OCI-LY1 (cell line): ENCODE measurements around the gene TNS1.

Experiments used
- CTCF ChIP-seq: fragments of 200-600 bp; sonication (generic), shearing (Covaris generic); IDR thresholded peaks from 2 replicates; pipeline ENCODE4 v1.5.1; 2017; ENCODE audit warnings: mild to moderate bottlenecking, antibody characterized with exemption, low read length, moderate library complexity, mixed read lengths
- EZH2 ChIP-seq: fragments of 200-600 bp; sonication (generic), shearing (Covaris generic); IDR thresholded peaks from 2 replicates; pipeline ENCODE4 v1.8.0; 2017; ENCODE audit warnings: borderline replicate concordance, mixed run types, mild to moderate bottlenecking, antibody characterized with exemption, low read length, moderate library complexity, mixed read lengths

DNA sequence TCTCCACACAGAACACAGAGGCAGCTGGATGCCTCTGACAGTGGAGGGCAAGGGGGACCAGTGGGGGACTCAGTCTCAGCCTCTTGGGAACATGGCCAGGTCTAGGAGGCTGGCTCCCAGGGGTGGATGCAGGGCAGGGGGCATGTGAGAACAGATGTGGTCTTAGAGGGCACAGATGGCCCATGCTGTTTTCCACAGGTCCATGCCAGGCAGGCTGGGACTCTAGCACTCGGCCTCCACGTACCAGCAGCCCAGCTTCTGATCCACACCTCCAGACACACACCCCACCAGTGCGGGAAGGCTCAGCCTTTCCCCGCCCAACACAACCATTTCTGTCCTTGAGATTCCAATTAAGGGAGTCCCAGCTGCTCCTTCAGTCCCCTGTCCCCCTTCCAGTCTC lies 42.4 kb downstream of the TNS1 start:
- TF ChIP-seq CTCF (no peak), EZH2 (no peak)
